Kidney (tissue), 14 donors: Measurements from ENCODE around the gene EPRS1. TPM values are rescaled to one million over a fixed set of nuclear protein-coding genes. Genes with fewer than 3 reads are reported as not detected.

Source experiments
- DNase-seq, 5 donors: peaks; one replicate each; pipeline ENCODE4 v3.0.0-alpha.2; 2013 to 2020
- FAIRE-seq: peaks from 2 replicates; lab custom pipeline; 2012; peaks lifted over from hg19 to GRCh38; lab: Jason Lieb, UNC
- H3K27ac ChIP-seq, 2 donors: one replicate each; pipeline ENCODE4 v1.7.0; 2013; ENCODE audit warnings: low read depth in 2 of 2, low read length in 2 of 2, inconsistent platforms in 1 of 2
- H3K27me3 ChIP-seq: one replicate; pipeline ENCODE4 v1.7.1; 2013; ENCODE audit warnings: low read length, inconsistent platforms; ENCODE audit not compliant: control insufficient read depth, insufficient read depth
- H3K36me3 ChIP-seq, 3 donors: one replicate each; pipeline versions ENCODE4 v1.7.0 to v1.7.1; 2013; ENCODE audit warnings: low read length in 3 of 3, control low read depth in 1 of 3, inconsistent platforms in 1 of 3; ENCODE audit not compliant: insufficient read depth in 3 of 3, control insufficient read depth in 2 of 3
- H3K4me1 ChIP-seq, 3 donors: one replicate each; pipeline versions ENCODE4 v1.7.0 to v1.7.1; 2013; ENCODE audit warnings: low read length in 3 of 3, inconsistent platforms in 1 of 3, low read depth in 1 of 3; ENCODE audit not compliant: control insufficient read depth in 2 of 3, insufficient read depth in 2 of 3
- H3K4me3 ChIP-seq, 3 donors: one replicate each; pipeline versions ENCODE4 v1.7.0 to v1.8.1; 2013; ENCODE audit warnings: low read length in 3 of 3, control low read depth in 1 of 3, inconsistent platforms in 1 of 3
- H3K9ac ChIP-seq, 3 donors: one replicate each; pipeline versions ENCODE4 v1.7.0 to v1.7.1; 2013; ENCODE audit warnings: low read length in 3 of 3, control low read depth in 1 of 3, inconsistent platforms in 1 of 3
- H3K9me3 ChIP-seq, 3 donors: one replicate each; pipeline versions ENCODE4 v1.7.0 to v1.7.1; 2013; ENCODE audit warnings: low read length in 3 of 3, control low read depth in 1 of 3, inconsistent platforms in 1 of 3; ENCODE audit not compliant: control insufficient read depth in 2 of 3, insufficient read depth in 1 of 3
- intact Hi-C: fragments of 100-400 bp; cut with DNase I; formaldehyde crosslinking; loops from one replicate; pipeline ENCODE4 v1.11.1; 2022
- polyA plus RNA-seq: library from polyadenylated mRNA; stranded (reverse); fragments of 350-450 nt; fragmentation: Illumina TruSeq; extraction: RNeasy Lipid Tissue Mini Kit (QIAGEN cat#74804); gene quantifications from one replicate; pipeline ENCODE4 v1.2.3, GENCODE V29; 2014; ENCODE audit warnings: low read depth, low replicate concordance; ENCODE audit not compliant: insufficient read depth
- total RNA-seq: library from RNA; stranded (reverse); fragmentation: NEBNext Ultra II Directional; extraction: Animal tissue kit (Norgen Biotek cat#: 25700); gene quantifications from one replicate; pipeline ENCODE4 v1.2.1, GENCODE V29; 2021
- TF ChIP-seq, protein P1 (sequence below): IDR thresholded peaks from 3 replicates; pipeline ENCODE4 v1.5.1; 2012; ENCODE audit warnings: mild to moderate bottlenecking, moderate library complexity, borderline replicate concordance; ENCODE audit not compliant: insufficient read depth; ENCODE audit errors: extremely low read depth
- donor health status: control.
- donor health status: control.
- donor health status: control.
- donor health status: control.
- donor health status: control.
- donor health status: DM: yes; HTN: yes; CAD: no.
- donor health status: Normal renal cell carcinoma (clear cell type).

The EPRS1 gene
- total and polyA plus RNA-seq, 2 donors from 2014 or later: 63.1 to 88.7 TPM

DNA sequence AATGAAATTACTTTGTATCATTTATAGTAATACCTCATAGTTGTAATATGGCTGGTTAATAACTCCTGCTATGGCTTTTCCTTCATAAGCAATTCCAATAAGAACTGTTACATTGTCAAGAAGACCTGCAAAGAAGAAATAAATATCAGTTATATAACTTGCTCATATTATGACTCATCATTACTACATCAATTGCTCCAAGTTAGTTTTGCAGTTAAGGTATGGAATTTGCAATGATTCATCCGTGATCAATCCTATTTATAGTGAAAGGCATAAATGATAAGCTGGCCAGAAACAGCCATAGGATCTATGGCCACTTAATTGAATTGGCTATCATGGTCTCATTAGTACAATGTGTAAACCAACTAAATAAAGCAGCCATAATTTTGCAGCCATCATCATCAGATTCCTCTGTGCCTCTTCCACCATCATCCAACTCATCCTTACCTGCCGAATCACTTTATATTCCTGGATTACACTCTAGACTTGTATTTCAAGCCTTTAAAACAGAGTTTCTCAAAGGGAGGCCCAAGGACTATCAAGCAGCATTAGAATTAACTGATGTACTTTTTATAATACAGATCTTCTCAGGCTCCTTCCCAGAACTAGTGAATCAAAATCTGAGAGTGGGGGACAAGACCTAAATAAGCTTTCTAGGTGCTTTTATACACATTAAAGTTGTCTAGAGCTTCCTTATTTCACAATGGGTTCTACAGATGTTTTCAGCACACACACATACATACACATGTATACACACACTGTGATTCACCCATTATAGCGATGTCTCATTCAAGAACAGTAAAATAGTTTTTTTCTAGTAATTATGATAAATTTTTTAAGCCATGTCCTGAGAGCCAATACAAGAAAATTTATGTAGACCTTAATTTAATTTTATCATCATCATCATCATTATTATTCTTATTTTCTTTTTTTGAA is 21.2 kb upstream of the EPRS1 start:
- no peaks in the 10 kb centered on the region for H3K9me3 ChIP-seq
- no peak for FAIRE-seq
- no peak overlapping the region for H3K9ac ChIP-seq
- TF ChIP-seq, protein P1, sequence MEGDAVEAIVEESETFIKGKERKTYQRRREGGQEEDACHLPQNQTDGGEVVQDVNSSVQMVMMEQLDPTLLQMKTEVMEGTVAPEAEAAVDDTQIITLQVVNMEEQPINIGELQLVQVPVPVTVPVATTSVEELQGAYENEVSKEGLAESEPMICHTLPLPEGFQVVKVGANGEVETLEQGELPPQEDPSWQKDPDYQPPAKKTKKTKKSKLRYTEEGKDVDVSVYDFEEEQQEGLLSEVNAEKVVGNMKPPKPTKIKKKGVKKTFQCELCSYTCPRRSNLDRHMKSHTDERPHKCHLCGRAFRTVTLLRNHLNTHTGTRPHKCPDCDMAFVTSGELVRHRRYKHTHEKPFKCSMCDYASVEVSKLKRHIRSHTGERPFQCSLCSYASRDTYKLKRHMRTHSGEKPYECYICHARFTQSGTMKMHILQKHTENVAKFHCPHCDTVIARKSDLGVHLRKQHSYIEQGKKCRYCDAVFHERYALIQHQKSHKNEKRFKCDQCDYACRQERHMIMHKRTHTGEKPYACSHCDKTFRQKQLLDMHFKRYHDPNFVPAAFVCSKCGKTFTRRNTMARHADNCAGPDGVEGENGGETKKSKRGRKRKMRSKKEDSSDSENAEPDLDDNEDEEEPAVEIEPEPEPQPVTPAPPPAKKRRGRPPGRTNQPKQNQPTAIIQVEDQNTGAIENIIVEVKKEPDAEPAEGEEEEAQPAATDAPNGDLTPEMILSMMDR: no peak
- no peaks in the 10 kb centered on the region for H3K4me1 ChIP-seq
- peaks cover 5 to 25% (median 20%) of the 10 kb centered on the region in 3 donors for H3K36me3 ChIP-seq
- H3K27me3 ChIP-seq: no peaks in the 10 kb centered on the region
- DNase-seq: no peak
- intact Hi-C loops: no loop called here
- H3K4me3 ChIP-seq: no peak overlapping the region
- no peak overlapping the region for H3K27ac ChIP-seq

DNA sequence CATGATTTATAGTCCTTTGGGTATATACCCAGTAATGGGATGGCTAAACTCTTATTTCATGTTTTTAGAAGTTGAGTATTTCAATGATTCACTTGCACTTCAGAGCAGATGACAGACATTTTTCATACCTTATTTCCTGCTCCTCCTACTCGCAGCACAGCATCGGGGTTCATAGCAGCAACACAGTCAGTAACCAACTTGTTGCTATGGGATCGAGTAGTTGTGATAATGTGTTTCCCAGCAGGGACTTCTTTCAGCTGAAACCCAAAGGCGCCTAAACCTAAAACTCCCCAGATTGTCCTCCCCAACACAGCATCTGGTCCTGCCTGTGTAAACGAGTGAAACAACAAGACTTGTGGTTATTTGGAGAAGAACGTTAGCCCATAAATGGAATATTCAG is 16.3 kb upstream of the EPRS1 start:
- FAIRE-seq: no peak
- no peaks in the 10 kb centered on the region for H3K9me3 ChIP-seq
- DNase-seq: no peak
- peaks cover 5 to 25% (median 20%) of the 10 kb centered on the region in 3 donors for H3K36me3 ChIP-seq
- H3K4me3 ChIP-seq: no peak overlapping the region
- intact Hi-C loops: no loop called here
- no peak overlapping the region for H3K27ac ChIP-seq
- TF ChIP-seq, protein P1: no peak
- H3K27me3 ChIP-seq: no peaks in the 10 kb centered on the region
- no peaks in the 10 kb centered on the region for H3K4me1 ChIP-seq
- no peak overlapping the region for H3K9ac ChIP-seq

DNA sequence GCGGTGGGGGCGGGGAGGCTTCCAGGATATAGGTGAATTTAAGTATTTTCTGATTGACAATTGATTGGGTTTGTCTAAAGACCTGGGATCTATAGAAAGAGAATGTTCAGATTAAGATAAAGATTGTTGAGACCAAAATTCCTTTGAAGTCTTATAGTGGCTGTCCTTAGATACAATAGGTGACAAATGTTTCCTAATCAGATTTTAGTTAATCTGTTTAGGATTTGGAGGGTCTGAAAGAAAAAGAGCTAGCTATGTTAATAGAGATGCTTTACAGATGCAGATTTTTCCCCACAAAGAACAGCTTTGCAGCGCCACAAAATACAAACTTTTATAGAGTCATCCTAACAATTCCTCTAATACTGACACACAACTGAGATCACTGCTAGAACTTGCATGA is 14.6 kb upstream of the EPRS1 start:
- FAIRE-seq: no peak

More for the DNA sequence above, 14.6 kb upstream of the EPRS1 start:
- Histone ChIP-seq H3K4me1 (no peaks in the 10 kb centered on the region), H3K36me3 (peaks cover 3 to 22% (median 17%) of the 10 kb centered on the region in 3 donors), H3K9ac (no peak overlapping the region), H3K27ac (no peak overlapping the region), H3K9me3 (no peaks in the 10 kb centered on the region), H3K4me3 (no peak overlapping the region), H3K27me3 (no peaks in the 10 kb centered on the region)
- TF ChIP-seq, protein P1: no peak
- DNase-seq: no peak
- intact Hi-C loops: no loop called here
